Kasumi-1 (cell line): ENCODE measurements around the gene XXYLT1.

Experiments used
- DNase-seq, 2 experiments: peaks; one replicate each; lab custom pipeline; 2025; lab: John Stamatoyannopoulos, UW

Gene XXYLT1

GRCh38 chr3:195025884-195026200 is 245.1 kb downstream of the XXYLT1 start:
- no peak for DNase-seq

DNA sequence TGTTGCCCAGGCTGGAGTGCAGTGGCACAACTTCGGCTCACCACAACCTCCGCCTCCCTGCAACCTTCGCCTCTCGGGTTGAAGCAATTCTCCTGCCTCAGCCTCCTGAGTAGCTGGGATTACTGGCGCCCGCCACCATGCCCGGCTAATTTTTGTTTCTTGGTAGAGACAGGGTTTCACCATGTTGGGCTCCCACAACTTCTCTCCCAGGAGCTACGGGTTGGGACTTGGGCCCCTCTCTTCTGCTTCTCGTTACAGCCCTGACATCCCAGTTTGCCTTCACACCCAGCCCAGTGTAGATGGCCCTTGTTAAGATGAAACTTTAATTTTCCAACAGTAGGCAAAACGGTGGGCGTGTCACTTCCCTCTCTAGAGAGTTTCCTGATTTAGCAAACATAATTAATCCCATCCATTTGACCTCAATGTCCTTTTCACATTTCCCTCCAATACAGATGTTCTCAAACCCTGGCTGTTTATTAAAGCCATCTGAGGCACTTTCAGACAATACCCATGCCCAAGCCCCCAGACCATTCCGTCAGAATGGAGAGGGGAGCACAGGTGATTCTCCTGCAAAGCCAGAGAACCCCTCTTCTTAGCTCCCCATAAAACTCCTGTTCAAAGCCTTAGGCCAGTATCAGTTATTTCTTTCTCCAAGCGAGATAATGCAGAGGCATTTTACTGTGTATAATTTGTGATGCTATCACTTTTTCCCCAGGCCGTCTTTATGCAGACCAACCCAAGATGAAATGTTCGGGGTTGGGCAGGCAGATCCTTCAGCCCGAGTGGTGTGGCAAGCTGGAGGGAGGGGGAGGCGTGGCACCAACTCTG is 245.7 kb downstream of the XXYLT1 start:
- no peak for DNase-seq

DNA sequence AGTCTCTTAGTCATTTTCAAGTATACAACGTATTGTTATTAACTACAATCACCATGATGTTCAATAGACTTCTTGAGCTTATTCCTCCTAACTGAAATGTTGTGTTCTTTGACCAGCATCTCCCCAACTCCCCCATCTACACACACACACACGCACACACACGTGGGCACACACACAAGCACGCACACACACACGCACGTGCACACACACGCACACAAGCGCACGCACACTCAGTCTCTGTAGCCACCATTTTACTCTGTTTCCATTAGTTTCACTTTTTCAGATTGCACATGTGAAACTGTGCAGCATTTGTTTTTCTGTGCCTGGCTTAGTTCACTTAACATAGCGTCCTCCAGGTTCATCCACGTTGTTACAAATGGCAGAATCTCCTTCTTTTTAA is 247.0 kb downstream of the XXYLT1 start:
- DNase-seq: no peak

DNA sequence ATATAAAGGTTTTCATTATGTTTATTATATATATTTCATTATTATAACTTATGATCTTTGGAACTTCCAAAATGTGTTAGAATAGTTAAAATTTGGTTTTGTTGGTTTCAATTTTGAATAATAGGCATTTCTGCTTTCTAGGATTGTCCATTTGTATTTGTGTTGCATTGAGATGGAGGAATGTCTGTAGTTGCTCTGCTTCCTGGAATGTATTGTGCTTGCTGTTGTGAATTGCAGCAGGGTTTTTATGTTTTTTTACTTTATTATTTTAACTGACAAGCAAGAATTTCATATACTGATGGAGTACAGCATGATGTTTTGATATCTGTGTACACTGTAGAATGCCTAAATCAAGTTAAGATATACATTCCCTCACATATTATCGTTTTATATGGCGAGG is 247.4 kb downstream of the XXYLT1 start:
- no peak for DNase-seq

GRCh38 chr3:195021692-195022091 is 249.3 kb downstream of the XXYLT1 start:
- no peak for DNase-seq

DNA sequence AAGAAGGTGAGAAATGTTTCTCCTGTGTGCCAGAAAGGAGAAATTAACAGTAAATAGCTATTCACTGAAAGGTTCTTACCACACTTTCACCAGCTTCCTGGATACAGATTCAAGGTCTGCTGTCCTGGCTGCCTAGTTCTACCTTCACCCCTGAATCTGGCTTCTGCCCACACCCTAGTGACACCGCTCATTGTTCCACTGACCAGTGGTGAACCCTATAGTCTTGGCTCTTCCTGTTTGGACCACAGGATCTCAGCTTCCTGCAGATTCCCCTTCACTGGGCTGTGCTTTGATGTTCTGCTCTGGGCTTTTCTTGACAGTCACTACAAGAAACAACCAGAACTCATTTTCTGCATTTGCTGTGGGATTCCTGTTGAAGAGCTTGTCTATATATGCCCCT is 250.0 kb downstream of the XXYLT1 start:
- no peak for DNase-seq

GRCh38 chr3:195020185-195020584 is 250.8 kb downstream of the XXYLT1 start:
- DNase-seq: no peak

GRCh38 chr3:195019335-195019734 is 251.6 kb downstream of the XXYLT1 start:
- no peak for DNase-seq
